Activated CD4-positive, alpha-beta T cell treated with anti-CD3 and anti-CD28 coated beads, Interleukin-2, Interleukin-6, amounts not matched to agents 100 ng/mL and 50 ng/mL, durations not matched to agents 16 hours and 8 hours (primary cell): Measurements from ENCODE around the gene TAP1.
A peak's percentile ranks its signal among the peaks of the same experiment; 100 is the strongest.

Experiments used
- DNase-seq: peaks from one replicate; pipeline ENCODE4 v3.0.0-alpha.2; 2020

TAP1 gene

GRCh38 chr6:32796848-32797776, 56.4 kb downstream of the TAP1 start:
- peak; percentile 82 for DNase-seq
